ENCODE measurements around the gene SLC31A1. TPM values are rescaled to one million over a fixed set of nuclear protein-coding genes. Genes with fewer than 3 reads are reported as not detected.
A peak's percentile ranks its signal among the peaks of the same experiment; 100 is the strongest.

Gene SLC31A1
- total RNA-seq, 1 donor from 2014 or later, result 28.5 TPM

DNA sequence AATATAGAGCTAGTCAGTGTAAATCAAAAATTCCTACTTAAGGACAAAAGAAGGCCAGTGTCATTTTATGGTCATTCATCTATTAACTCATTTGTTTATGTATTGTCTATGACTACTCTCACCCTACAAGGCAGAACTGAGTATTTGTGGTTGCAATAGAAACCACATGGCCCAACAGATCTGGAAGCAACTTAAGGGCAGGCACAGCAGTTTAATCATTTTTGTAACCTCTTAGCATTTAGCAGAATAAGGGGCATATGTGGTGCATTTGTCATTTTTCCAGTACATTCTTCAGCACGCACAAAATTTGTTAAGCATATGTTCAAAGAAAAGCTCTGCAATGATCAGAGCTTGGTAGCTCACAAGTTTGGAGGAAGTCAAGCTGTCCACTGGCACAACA, 1.4 kb upstream of the SLC31A1 start:
- H3K36me3 Mint-ChIP-seq (ENCODE audit: insufficient read depth), result peaks cover 2% of the 10 kb centered on the region
- no peaks in the 10 kb centered on the region for H3K27me3 Mint-ChIP-seq
- peak overlapping the region; percentile 0 for H3K27ac Mint-ChIP-seq
- no peaks in the 10 kb centered on the region for H3K9me3 Mint-ChIP-seq (ENCODE audit: low read depth)
- TF ChIP-seq, protein P1, sequence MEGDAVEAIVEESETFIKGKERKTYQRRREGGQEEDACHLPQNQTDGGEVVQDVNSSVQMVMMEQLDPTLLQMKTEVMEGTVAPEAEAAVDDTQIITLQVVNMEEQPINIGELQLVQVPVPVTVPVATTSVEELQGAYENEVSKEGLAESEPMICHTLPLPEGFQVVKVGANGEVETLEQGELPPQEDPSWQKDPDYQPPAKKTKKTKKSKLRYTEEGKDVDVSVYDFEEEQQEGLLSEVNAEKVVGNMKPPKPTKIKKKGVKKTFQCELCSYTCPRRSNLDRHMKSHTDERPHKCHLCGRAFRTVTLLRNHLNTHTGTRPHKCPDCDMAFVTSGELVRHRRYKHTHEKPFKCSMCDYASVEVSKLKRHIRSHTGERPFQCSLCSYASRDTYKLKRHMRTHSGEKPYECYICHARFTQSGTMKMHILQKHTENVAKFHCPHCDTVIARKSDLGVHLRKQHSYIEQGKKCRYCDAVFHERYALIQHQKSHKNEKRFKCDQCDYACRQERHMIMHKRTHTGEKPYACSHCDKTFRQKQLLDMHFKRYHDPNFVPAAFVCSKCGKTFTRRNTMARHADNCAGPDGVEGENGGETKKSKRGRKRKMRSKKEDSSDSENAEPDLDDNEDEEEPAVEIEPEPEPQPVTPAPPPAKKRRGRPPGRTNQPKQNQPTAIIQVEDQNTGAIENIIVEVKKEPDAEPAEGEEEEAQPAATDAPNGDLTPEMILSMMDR (IDR thresholded peaks at IDR 0.05; ENCODE audit: unreplicated experiment), result no peak
- peaks cover 43% of the 10 kb centered on the region for H3K4me1 Mint-ChIP-seq (ENCODE audit: low read depth)
- DNase-seq (ENCODE audit: low spot score, unreplicated experiment), result no peak
- peak overlapping the region; percentile 89 for H3K4me3 Mint-ChIP-seq (ENCODE audit: low read depth)

DNA sequence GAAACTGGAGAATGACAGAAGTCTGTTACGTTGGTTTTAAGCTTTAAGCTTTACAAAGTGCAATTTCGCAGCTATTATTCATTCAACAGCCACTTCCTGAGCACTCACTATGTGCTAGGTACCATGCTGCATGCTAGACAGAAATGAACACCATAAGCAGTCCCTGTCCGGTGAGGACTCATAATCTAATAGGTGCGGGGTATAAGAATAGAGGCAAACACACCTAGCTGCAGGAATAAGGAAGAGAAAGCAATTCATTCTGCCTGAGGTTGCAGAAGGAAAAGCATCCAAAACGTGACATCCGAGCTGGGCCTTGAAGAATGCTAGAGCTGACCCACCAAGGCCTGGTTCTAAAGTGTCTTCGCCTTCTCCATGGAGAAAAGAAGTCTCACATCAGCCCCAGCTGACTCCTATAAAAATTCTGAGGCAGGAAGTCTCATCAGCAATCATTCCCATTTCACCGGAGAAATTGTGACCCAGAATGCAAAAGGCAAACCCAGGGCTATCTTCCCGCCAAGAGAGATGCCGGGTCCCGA, 809 bp upstream of the SLC31A1 start:
- TF ChIP-seq, protein P1 (IDR thresholded peaks at IDR 0.05; ENCODE audit: unreplicated experiment), result no peak
- DNase-seq (ENCODE audit: low spot score, unreplicated experiment), result no peak
- Mint-ChIP-seq H3K27ac (peak overlapping the region; percentile 95), H3K27me3 (no peaks in the 10 kb centered on the region), H3K4me3 (ENCODE audit: low read depth) (peak overlapping the region; percentile 89), H3K9me3 (ENCODE audit: low read depth) (no peaks in the 10 kb centered on the region), H3K36me3 (ENCODE audit: insufficient read depth) (no peaks in the 10 kb centered on the region), H3K4me1 (ENCODE audit: low read depth) (peaks cover 39% of the 10 kb centered on the region)

DNA sequence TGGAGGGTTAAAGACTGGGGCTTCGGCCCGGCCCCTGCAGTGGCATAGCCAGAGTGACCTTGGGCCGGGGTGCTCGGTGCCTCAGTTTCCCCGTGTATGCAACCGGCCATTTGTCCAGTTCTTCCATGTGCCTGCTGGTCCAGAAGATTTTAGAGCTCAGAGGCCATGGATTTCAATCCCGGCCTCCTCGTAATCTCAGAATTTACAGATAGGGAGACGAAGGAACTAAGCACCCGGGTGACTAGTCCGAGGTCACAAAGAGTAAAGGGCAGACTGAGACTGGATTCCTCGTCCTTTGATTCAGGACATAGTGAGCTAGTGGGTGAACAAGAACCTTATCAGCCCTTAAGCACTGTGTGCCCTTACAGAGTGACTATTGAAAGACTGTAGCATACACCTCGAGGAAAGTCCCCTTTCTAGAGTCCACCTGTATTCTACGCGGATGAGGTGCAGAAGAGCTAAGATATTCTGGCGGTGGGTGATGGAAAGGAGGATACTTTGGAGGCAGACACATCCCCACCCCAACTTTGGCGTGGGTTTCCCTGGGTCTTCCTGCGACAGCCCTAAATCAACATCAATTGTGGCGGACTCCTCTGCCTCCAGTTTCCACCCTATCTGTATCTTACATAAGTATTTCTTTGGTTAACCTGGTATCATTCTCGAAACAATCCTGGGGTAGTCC, 597 bp downstream of the SLC31A1 start:
- peak overlapping the region; percentile 95 for H3K27ac Mint-ChIP-seq
- H3K4me3 Mint-ChIP-seq (ENCODE audit: low read depth), result peak overlapping the region; percentile 89
- no peak for DNase-seq (ENCODE audit: low spot score, unreplicated experiment)
- no peaks in the 10 kb centered on the region for H3K36me3 Mint-ChIP-seq (ENCODE audit: insufficient read depth)
- peaks cover 34% of the 10 kb centered on the region for H3K4me1 Mint-ChIP-seq (ENCODE audit: low read depth)
- H3K9me3 Mint-ChIP-seq (ENCODE audit: low read depth), result no peaks in the 10 kb centered on the region
- H3K27me3 Mint-ChIP-seq, result no peaks in the 10 kb centered on the region
- TF ChIP-seq, protein P1 (IDR thresholded peaks at IDR 0.05; ENCODE audit: unreplicated experiment), result no peak

DNA sequence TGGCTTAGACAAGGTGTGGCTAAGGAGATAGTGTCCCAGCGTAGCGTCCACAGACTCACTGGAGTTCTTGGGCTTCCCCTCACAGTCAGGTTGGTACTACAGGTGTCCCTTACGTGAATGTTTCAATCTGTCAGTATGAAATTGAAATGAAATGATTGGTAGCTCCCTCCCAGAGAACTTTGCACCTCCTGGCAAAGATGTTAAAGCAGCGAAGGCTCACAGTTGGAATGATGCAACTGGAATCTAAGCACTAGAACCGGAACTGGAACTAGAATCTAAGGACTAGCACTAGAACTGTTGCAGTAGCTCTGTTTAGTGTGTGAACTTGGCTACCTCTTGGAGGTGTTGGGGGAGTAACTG, 1.1 kb downstream of the SLC31A1 start:
- H3K27me3 Mint-ChIP-seq, result no peaks in the 10 kb centered on the region

DNA sequence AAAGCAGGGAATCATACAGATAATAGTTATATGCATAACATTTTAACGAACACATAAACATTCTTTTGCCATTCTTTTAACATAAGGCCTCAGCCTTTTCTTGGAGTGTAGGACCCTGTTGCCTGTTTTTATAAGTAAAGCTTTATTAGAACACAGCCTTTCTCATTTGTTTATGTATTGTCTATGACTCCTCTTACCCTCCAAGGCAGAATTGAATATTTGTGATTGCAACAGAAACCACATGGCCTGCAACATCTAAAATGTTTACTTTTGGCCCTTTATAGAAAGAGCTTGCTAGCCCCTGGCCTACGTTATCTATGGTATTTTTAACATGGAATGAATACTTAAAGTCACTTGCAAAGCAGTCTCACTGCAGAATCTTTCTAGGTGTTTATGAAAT, 2.6 kb downstream of the SLC31A1 start:
- no peaks in the 10 kb centered on the region for H3K36me3 Mint-ChIP-seq (ENCODE audit: insufficient read depth)

More for the DNA sequence above, 1.1 kb downstream of the SLC31A1 start:
- Mint-ChIP-seq H3K4me1 (ENCODE audit: low read depth) (peaks cover 34% of the 10 kb centered on the region), H3K9me3 (ENCODE audit: low read depth) (no peaks in the 10 kb centered on the region), H3K36me3 (ENCODE audit: insufficient read depth) (no peaks in the 10 kb centered on the region), H3K4me3 (ENCODE audit: low read depth) (peak overlapping the region; percentile 89), H3K27ac (peak overlapping the region; percentile 95)
- TF ChIP-seq, protein P1 (IDR thresholded peaks at IDR 0.05; ENCODE audit: unreplicated experiment), result no peak
- no peak for DNase-seq (ENCODE audit: low spot score, unreplicated experiment)

More for the DNA sequence above, 2.6 kb downstream of the SLC31A1 start:
- peaks cover 24% of the 10 kb centered on the region for H3K4me1 Mint-ChIP-seq (ENCODE audit: low read depth)
- no peak for DNase-seq (ENCODE audit: low spot score, unreplicated experiment)
- no peaks in the 10 kb centered on the region for H3K9me3 Mint-ChIP-seq (ENCODE audit: low read depth)
- no peaks in the 10 kb centered on the region for H3K27me3 Mint-ChIP-seq
- TF ChIP-seq, protein P1 (IDR thresholded peaks at IDR 0.05; ENCODE audit: unreplicated experiment), result no peak
- no peak overlapping the region for H3K4me3 Mint-ChIP-seq (ENCODE audit: low read depth)
- no peak overlapping the region for H3K27ac Mint-ChIP-seq
